Measurements from ENCODE around the gene RPP40.

RPP40 gene

DNA sequence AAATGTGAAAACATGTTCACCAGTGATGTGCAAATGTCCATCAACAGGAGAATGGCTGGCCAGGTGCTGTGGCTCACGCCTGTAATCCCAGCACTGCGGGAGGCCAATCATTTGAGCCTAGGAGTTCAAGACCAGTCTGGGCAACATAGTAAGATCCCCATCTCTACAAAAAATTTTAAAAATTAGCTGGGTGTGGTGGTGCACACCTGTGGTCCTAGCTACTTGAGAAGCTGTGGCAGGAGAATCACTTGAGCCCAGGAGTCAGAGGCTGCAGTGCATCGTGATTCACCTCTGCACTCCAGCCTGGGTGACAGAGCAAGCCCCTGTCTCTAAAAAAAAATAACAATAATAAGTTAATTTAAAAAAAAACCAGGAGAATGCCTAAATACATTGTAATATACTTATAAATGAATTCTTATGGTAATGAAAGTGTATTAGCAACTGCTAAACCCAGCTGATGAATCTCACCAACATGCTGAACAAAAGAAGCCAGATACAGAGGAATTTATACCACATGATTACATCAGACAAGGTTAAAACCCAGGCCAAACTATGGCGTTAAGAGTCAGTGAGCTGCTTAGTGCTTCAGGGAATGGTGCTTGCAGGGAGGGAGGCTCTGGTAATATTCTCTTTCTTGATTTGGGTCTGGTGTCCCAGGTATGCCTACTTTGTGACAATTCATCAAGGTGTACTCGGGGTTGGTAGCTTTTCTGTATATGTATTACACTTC is 36.4 kb downstream of the RPP40 start:
- DNase-seq = no peak

DNA sequence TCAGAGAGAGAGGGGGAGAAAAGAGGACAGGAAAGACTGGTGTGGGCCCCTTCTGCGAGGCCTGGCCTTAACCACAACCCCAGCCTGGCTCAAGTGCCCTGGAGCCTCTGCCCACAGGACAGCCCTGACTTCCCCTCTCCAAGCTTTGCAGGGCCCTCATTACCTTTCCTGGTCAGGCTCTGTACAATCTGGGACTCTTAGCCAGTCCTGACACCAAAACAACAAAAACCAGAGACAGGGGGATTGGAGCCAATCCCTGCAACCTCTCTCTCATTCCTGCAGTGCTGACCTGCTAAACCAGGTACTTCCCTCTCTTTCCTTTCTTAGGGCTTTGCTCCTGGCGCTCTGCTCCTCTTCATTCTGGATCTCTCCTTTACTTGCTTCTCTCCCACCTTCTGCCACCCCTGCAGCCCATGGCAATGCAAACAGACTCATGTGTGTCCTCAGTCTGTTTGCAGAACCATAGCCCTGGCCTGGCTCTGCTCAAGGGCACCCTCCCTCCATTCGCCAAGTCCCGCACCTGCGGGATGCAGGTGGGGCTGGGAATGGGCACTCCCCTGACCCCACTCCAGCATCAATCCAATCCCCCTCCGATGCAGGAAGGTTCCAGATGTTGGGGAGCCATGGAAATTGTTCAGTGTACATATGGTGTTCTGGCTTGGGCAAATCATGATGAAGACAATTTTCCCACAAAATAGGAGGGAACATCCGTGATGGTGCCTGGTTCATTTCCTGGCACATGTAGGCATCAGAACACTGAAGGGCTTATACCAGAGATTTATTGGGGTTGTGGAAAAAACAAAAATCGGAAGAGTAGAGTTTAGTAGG is 38.1 kb downstream of the RPP40 start:
- DNase-seq = no peak

DNA sequence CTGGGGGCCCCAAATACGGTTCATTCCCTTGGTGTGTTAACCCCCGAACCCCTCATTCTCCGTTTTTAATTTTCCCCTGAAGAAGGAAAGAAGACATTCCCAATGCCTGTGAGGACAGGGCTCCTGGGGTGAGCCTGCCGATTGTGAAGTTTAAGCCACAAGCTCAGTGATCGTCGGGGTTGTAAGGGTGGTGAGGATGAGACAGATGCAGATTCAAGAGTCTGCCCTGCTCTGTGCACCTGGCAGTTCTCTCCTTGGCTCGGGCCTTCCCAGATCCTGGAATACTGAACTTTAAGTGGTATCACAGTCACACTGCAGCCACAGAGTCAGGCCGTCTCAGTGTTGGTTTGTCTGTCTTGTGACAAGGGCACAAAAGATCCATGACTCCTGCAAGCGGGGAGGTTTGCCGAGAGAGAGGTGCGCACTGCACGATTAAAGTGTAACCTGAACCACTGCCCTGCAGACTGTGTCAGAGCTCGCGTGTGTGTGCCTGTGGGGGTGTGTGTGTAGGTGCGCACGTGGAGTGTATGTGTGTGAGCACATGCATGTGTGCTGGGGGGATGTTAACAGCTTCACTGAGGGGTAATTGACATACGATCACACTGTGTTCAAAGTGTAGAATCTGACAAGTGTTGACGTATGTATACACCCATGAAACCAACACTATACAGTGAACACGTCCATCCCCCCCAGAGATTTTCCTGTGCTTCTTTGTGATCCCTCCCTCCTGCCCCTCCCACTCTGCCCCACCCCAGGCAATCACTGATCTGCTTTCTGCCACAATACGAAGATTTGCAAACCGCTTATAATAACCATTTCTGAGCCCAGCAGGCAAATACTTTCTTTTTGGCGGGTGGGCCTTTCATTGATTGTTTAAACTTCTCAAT is 38.9 kb downstream of the RPP40 start:
- DNase-seq = no peak

DNA sequence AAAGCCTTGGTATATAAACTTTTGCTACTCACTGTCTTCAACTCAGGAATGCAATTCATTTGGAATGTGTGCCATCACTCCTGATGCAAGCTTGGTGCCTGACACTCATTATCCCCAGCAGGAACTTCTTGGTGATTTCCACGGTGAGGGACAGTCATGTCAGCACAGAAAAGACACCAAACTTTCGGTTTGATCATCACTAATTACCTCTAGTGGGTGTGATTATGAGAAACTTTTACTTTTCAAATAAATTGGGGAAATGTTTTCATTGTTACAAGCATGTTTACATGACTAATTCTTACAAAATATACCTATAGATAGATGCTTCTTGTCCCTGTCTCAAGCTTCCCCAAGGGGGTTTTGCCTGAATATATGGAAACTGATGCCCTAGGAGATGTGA is 40.9 kb downstream of the RPP40 start:
- no peak for DNase-seq

DNA sequence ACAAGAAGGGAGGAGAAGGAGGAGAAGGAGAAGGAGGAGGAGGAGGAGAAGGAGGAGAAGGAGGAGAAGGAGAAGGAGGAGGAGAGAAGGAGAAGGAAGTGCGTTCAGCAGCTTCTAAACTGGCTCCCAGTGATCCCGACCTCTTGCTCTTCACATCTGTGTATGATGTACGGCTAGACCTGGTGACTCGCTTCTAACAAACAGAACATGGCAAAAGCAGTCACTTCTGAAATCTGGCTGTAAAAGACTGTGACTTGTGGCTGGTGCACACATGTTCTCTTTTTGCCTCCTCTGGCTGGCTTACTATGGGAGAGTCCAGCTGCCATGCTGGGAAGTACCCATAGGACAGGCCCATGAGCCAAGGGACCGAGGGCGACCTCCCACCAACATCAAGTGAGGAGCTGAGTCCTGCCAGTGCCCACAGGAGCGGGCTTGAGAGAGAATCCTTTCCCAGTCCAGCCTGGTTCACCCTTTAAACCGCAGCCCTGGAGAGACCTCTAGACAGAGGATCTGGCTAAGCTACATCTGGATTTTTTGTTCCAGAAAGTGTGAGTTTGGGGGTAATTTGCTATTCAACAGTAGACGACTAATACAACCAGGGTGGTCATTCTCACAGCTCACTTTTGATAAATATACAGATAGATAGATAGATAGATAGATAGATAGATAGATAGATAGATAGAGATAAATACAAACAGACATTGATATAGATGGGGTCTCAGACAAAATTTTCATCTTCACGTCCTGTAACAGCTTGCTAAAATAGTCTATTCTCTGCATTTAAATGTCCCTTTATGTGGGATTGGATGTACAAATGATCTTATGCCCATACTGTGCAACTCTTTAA is 42.3 kb downstream of the RPP40 start:
- DNase-seq = no peak

DNA sequence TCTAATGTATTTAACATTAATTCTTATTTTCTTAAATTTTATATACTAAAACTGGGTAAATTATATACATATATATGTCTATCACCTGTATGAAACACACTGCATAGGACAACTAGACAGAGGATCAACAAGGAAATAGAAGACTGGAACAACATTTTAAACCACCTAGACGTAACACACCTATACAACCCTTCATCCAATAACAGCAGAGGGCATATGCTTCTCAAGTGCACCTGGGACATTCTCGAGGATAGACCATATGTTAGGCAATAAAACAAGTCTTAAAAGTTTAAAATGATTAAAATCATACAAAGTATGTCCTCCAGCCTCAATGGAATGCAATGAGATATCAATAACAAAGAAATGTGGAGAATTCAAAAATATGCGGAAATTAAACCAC is 45.2 kb downstream of the RPP40 start:
- no peak for DNase-seq

DNA sequence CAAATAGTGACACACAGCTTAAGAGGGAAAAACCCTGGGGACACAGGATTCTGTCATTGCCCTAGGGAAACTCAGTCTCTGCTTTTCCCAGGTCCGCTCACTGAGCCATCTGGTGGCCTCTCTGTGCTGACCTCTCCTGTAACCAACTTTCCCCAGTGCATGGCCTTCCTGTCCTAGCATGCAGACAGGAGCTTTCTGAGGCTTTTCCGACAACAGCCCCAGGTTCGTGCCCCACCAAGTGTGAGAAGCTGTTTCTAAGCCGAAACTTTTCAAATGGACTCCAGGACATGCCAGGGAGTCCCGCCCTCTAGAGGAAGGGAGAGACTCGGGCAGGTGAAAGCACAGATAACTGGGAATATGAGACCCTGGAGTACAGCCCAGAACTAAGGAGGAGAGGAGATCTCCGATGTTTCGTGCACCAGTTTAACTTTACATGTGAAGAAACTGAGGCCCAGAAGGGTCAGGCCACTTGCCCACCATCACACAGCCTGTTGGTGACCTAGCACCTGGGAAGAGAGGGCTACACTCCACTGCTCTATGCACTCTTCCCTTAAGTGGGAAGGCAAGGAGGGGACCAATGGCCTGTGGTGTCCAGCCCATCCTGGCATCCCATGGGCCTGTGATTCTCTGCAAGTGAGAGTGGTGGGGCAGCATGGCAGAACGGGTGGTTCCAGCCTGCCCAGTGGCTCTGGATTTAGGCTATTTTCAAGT is 46.2 kb downstream of the RPP40 start:
- DNase-seq = no peak

DNA sequence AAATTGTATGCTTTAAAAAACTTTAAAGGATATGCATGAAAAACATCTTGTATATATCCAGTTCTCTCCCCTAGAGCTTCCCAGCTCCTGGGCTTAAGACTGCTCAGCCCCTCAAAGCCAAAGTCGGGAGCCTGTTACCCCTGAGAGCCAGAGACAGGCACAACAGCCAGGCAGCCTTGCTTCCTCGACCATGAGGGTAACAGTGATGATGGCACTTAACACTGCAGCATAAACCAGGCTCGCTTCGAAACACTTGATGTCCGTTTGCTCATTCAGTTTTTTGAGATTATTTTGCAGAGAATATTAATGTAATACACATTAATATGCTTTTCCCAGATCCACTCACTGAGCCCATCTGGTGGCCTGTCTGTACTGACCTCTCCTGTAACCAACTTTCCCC is 47.2 kb downstream of the RPP40 start:
- no peak for DNase-seq

DNA sequence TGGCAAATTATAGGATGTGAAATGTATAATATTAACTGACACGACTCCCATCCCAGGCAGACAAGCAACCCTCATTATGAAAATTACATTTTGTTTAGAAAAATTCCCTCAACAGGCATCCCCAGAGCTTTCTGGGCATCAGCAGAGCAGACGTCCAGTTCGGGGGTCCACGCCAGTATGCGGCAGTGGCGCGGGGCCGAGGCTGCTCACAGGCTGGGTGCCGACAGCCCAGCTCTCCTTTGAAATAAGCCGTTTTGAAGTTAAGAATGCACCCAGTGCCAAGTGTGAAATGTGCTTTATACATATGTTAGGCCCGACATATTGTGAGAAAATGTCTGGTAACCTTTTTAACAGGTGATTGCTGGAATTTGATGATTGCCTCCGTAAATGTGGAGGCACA is 50.4 kb downstream of the RPP40 start:
- no peak for DNase-seq

DNA sequence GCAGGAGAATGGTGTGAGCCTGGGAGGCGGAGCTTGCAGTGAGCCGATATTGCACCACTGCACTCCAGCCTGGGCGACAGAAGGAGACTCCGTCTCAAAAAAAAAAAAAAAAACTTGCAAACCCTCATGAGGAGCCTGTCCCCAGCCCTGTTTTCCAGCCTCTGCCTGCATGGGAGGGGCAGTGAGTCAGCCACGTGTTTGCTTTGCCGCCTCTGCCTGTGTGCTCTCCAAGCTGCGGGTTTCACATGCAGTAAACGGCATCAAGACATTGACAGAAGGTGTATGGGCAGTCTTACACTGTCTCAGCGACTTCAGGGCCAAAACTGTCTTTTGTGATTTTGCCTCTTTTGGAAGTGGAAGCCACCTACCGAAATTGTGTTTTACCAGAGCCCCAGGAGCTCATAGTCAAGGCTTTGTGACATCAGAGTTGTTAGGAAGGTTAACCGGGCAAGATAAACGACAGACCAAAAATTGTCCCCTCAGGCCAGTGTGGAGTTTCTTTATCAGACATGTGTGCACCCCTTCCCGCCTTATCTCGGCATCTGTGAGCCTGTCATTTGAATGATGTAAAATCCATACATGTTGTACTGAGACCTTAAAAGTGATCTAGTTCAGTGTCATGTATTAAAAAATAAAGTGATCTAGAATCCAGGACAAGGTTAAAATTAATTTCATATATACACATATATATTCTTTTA is 52.9 kb downstream of the RPP40 start:
- DNase-seq = no peak

DNA sequence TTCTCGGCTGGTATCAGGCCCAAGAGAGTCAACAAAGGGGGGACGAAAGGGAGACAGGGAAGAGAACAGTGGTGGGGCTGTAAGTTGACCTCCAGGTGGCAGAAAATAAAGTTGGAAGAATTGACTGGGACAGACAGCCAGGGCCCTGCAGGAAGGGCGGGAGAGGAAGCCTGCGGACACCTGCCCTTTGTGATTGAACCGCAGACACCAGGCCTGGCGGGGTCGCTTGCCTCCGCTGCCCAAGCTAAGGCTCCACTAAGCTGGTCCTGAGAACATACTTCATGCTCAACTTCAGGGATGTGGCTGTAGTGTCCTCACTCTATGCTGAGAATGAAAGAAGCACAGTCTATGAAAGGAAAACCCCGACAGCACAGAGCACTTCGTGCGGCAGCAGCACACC is 53.8 kb downstream of the RPP40 start:
- DNase-seq = no peak

DNA sequence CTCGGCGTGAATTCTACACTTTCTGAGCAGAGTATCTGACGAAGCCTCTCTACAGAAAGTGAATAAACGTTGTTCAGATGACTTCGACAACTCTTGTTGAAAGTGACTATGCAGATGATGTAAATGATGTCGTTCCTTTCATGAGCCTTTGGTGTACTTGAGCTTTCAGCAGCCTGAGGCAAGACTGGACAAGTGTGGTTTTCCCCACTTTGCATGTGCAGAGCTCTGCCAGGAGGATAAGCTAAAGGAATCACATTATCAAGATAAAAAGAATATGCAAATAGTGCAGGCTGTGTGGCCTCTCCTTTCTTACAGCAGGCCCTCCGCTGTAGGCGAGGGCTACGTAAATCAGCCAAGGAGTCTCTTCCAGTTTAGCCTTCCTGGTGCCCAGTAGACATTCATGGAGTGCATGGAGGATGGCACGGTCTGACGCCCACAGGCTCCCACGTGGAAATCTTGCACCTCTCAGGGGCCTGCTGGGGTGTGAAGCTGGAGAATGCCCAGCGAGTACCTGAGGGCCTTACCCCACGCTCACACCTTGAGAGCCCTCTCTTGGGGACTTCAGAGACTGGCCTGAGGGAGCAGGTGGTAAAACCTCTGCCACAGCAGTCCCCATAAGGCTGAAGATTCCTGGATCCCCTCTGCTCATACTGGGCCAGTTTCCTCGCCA is 54.9 kb downstream of the RPP40 start:
- no peak for DNase-seq

DNA sequence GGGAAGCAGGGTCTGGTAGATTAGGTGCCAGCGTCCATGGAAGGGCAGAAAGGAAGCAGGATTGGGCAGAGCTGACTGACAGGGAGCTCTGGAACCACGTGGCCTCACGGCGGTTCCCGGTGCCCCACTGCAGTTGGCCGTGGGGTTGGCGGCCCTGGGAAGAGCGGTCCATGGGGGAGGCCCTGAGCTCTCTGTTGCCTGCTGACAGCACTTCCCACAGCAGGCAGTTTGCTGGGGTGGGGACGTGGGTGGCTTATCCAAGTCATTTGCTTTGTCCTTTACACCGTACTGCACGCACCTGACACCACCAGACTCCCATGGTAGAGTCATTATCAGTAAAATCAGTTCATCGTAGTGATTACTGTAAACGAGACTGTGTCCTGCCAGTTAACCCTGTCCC is 56.1 kb downstream of the RPP40 start:
- DNase-seq = no peak

DNA sequence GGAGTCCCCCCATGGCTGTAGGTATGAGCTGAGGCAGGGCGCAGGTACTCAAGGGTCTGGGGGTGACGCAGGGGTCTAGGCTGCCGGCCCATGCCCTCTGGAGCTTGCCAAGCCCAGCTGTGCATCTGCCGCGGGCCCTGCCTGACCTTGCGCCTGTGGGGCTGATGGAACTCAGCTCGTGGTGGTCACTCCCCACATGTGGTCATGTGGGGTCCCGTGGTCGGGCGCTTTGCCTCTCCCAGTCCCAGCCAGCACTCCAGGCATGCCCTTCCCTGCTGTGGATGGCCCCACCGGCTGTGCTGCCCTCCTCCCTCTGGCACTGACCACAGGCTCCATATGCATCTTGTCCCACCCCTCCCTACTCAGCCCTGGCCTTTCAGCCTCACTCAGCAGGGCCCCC is 57.3 kb downstream of the RPP40 start:
- no peak for DNase-seq
